Smooth muscle cell (in vitro differentiated cells): ENCODE data around the gene DPP3. TPM values are rescaled to one million over a fixed set of nuclear protein-coding genes. Genes with fewer than 3 reads are reported as not detected.
A peak's percentile ranks its signal among the peaks of the same experiment; 100 is the strongest.

Experiments
- DNase-seq: peaks from one replicate; lab custom pipeline; 2025; ENCODE audit not compliant: unreplicated experiment; lab: John Stamatoyannopoulos, UW
- H2AFZ ChIP-seq: fragments of 200-600 bp; sonication (generic); 2 replicates; pipeline ENCODE4 v1.6.0; 2016; ENCODE audit warnings: antibody characterized with exemption, low read depth, mild to moderate bottlenecking
- H3F3A ChIP-seq: fragments of 200-600 bp; sonication (generic); 2 replicates; pipeline ENCODE4 v1.6.0; 2017; ENCODE audit warnings: antibody characterized with exemption, low read depth
- H3K27ac ChIP-seq: fragments of 200-600 bp; sonication (generic); 2 replicates; pipeline ENCODE4 v1.5.1; 2016; ENCODE audit warnings: low read depth, mild to moderate bottlenecking
- H3K27me3 ChIP-seq: fragments of 200-600 bp; sonication (generic); 2 replicates; pipeline ENCODE4 v1.6.1; 2016; ENCODE audit warnings: low read depth, mild to moderate bottlenecking
- H3K36me3 ChIP-seq: fragments of 200-600 bp; sonication (generic); 2 replicates; pipeline ENCODE4 v1.5.1; 2016; ENCODE audit warnings: low read depth
- H3K4me1 ChIP-seq: fragments of 200-600 bp; sonication (generic); 2 replicates; pipeline ENCODE4 v1.5.1; 2016; ENCODE audit warnings: low read depth
- H3K4me2 ChIP-seq: fragments of 200-600 bp; sonication (generic); 2 replicates; pipeline ENCODE4 v1.6.0; 2016; ENCODE audit warnings: mild to moderate bottlenecking
- H3K4me3 ChIP-seq: fragments of 200-600 bp; sonication (generic); 2 replicates; pipeline ENCODE4 v1.5.1; 2016; ENCODE audit warnings: mild to moderate bottlenecking
- H3K79me2 ChIP-seq: fragments of 200-600 bp; sonication (generic); 2 replicates; pipeline ENCODE4 v1.6.0; 2016; ENCODE audit warnings: low read depth, mild to moderate bottlenecking
- H3K9ac ChIP-seq: fragments of 200-600 bp; sonication (generic); 2 replicates; pipeline ENCODE4 v1.6.0; 2016; ENCODE audit warnings: low read depth
- H3K9me3 ChIP-seq: fragments of 200-600 bp; sonication (generic); replicated peaks from 2 replicates; pipeline ENCODE4 v1.5.1; 2016; ENCODE audit warnings: low read depth
- H4K20me1 ChIP-seq: fragments of 200-600 bp; sonication (generic); 2 replicates; pipeline ENCODE4 v1.6.0; 2016; ENCODE audit warnings: low read depth
- CTCF ChIP-seq: fragments of 200-600 bp; sonication (generic); IDR thresholded peaks from 2 replicates; pipeline ENCODE4 v1.5.1; 2017; ENCODE audit warnings: borderline replicate concordance, mild to moderate bottlenecking, antibody characterized with exemption; ENCODE audit not compliant: insufficient read depth, poor library complexity, severe bottlenecking
- WGBS: methylation state at CpG from one replicate; pipeline ENCODE4 v1.1.7; 2016; ENCODE audit warnings: low lambda C conversion rate; 5-methylcytosine and 5-hydroxymethylcytosine counted together
- polyA plus RNA-seq: library from polyadenylated mRNA; unstranded; fragments of >200 nt; fragmentation: Nextera tagmentation; extraction: Ambion mirVana; gene quantifications from 2 replicates; pipeline ENCODE4 v1.2.1, GENCODE V29; 2016
- total RNA-seq: library from RNA; depleted of rRNA; stranded (reverse); fragments of >200 nt; gene quantifications from 2 replicates; pipeline ENCODE4 v1.2.3, GENCODE V29; 2014

Gene DPP3
- total and polyA plus RNA-seq, 2 experiments from 2014 or later: 34.6 to 40.1 TPM

- Histone ChIP-seq H3K79me2 (no peaks in the 10 kb centered on the region), H3K27ac (no peak overlapping the region), H3K27me3 (no peaks in the 10 kb centered on the region), H3K9me3 (no peaks in the 10 kb centered on the region), H4K20me1 (no peaks in the 10 kb centered on the region), H3K9ac (no peak overlapping the region), H3F3A (no peaks in the 10 kb centered on the region), H3K4me3 (no peak overlapping the region), H3K4me2 (no peak overlapping the region), H2AFZ (no peak overlapping the region), H3K36me3 (no peaks in the 10 kb centered on the region), H3K4me1 (peaks cover 11% of the 10 kb centered on the region)
- DNase-seq: no peak
- no peak for TF ChIP-seq CTCF
- 100% methylated on average over 1 of the region's 1 CpG for WGBS
Measured at GRCh38 chr11:66464916-66465315, 15.3 kb upstream of the DPP3 start.

- Histone ChIP-seq H3K79me2 (no peaks in the 10 kb centered on the region), H3K4me1 (peaks cover 11% of the 10 kb centered on the region), H3K27ac (no peak overlapping the region), H3K9ac (no peak overlapping the region), H3K4me3 (peak overlapping the region; percentile 76), H3F3A (no peaks in the 10 kb centered on the region), H2AFZ (peak overlapping the region; percentile 87), H3K9me3 (no peaks in the 10 kb centered on the region), H4K20me1 (no peaks in the 10 kb centered on the region), H3K36me3 (no peaks in the 10 kb centered on the region), H3K27me3 (no peaks in the 10 kb centered on the region), H3K4me2 (peak overlapping the region; percentile 93)
- no peak for TF ChIP-seq CTCF
- WGBS: 51% methylated on average over 19 of the region's 19 CpGs
- no peak for DNase-seq
Measured at GRCh38 chr11:66465373-66466224, 14.6 kb upstream of the DPP3 start.

- no peaks in the 10 kb centered on the region for H3K27me3 ChIP-seq
- peak within 1 kb of the TSS; percentile 76 for H3K4me3 ChIP-seq
- H3K4me2 ChIP-seq: peak within 1 kb of the TSS; percentile 94
- TF ChIP-seq CTCF: no peak
- H3F3A ChIP-seq: no peaks in the 10 kb centered on the region
- no peaks in the 10 kb centered on the region for H3K36me3 ChIP-seq
- peak within 1 kb of the TSS; percentile 76 for H3K9ac ChIP-seq
- peaks cover 11% of the 10 kb centered on the region for H3K4me1 ChIP-seq
- no peak within 1 kb of the TSS for H3K27ac ChIP-seq
- peak within 1 kb of the TSS; percentile 87 for H2AFZ ChIP-seq
- no peaks in the 10 kb centered on the region for H4K20me1 ChIP-seq
- DNase-seq: peak; percentile 94
- no peaks in the 10 kb centered on the region for H3K79me2 ChIP-seq
- WGBS: 2% methylated on average over 26 of the region's 63 CpGs
- H3K9me3 ChIP-seq: no peaks in the 10 kb centered on the region
Measured at GRCh38 chr11:66466225-66467033, 13.8 kb upstream of the DPP3 start, which contains the start of gene PELI3. Gene PELI3, plus strand, starts transcription at chr11:66466905. Its CDS starts 1,224 bp downstream, at chr11:66468129.
